Right cardiac atrium (tissue), 5 donors: ENCODE results near the gene RMND5B. TPM values are rescaled to one million over a fixed set of nuclear protein-coding genes. Genes with fewer than 3 reads are reported as not detected.

Source experiments
- ATAC-seq, 2 donors: fragments of 200-7000 bp; cut with Tn5 transposase; one replicate each; pipeline versions ENCODE4 v1.8.0 to v1.9.1; 2020; ENCODE audit warnings: moderate library complexity in 2 of 2, mild to moderate bottlenecking in 1 of 2
- DNase-seq, 3 donors: peaks; one replicate each; pipeline ENCODE4 v3.0.0-alpha.2; 2020
- H3K27ac ChIP-seq: one replicate; pipeline ENCODE4 v1.5.1; 2013; ENCODE audit warnings: mild to moderate bottlenecking, low read length, control low read depth, moderate library complexity
- H3K27me3 ChIP-seq: one replicate; pipeline ENCODE4 v1.6.1; 2013; ENCODE audit not compliant: control insufficient read depth, insufficient read depth
- H3K4me1 ChIP-seq: one replicate; pipeline ENCODE4 v1.6.1; 2013; ENCODE audit warnings: low read length; ENCODE audit not compliant: control insufficient read depth, insufficient read depth
- H3K4me3 ChIP-seq: one replicate; pipeline ENCODE4 v1.5.1; 2013; ENCODE audit warnings: low read length, control low read depth
- H3K9me3 ChIP-seq: one replicate; pipeline ENCODE4 v1.6.1; 2013; ENCODE audit warnings: low read length; ENCODE audit not compliant: control insufficient read depth
- WGBS: extraction: QIAGEN DNeasy Blood & Tissue Kit; methylation state at CpG from one replicate; pipeline ENCODE4 v1.1.7; 2013; 5-methylcytosine and 5-hydroxymethylcytosine counted together
- intact Hi-C, 4 donors: fragments of 100-400 bp; cut with DNase I; formaldehyde crosslinking; loops; one replicate each; pipeline versions ENCODE4 v1.11.0 to v1.14.0; 2022 to 2023
- polyA plus RNA-seq: library from polyadenylated mRNA; stranded (reverse); fragments of 200-250 nt; gene quantifications from one replicate; pipeline ENCODE4 v1.2.3, GENCODE V29; 2013
- total RNA-seq, 4 donors: library from RNA; stranded (reverse); fragmentation: NEBNext Ultra II Directional; extraction: Animal tissue kit (Norgen Biotek cat#: 25700); gene quantifications; one replicate each; pipeline ENCODE4 v1.2.1, GENCODE V29; 2021
- donor health status: healthy with polysubstance abuse.
- donor health status: DM: no; HTN: yes; CAD: no.
- donor health status: DM: no; HTN: no; CAD: no.
- donor health status: DM: no; HTN: yes; CAD: no; lungs with severe emphysema.
- donor health status: DM: yes; HTN: yes; CAD: no.

Gene RMND5B
- total and polyA plus RNA-seq, 5 donors: 32.2 to 41.7 (median 33.6) TPM

DNA sequence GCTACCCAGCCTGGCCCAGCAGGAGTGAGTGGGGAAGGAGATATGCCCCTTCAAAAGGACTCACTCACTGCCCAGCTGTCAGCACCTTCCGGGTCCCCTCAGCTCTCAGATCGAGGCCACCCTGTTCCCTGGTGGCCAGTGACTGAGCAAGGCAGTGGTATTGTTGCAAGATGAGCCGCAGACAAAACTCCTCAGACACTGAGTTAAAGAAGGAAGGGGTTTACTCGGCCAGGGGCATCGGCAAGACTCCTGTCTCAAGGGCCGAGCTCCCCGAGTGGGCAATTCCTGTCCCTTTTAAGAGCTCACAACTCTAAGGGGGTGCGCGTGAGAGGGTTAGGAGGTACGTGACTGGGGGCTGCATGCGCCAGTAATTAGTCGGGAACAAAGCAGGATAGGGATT lies 27.2 kb upstream of the RMND5B start:
- no peaks in the 10 kb centered on the region for H3K27me3 ChIP-seq
- no peak overlapping the region for H3K27ac ChIP-seq
- no peaks in the 10 kb centered on the region for H3K4me1 ChIP-seq
- intact Hi-C loops: no loop called here
- no peak for ATAC-seq
- DNase-seq: no peak
- H3K4me3 ChIP-seq: no peak overlapping the region
- no peaks in the 10 kb centered on the region for H3K9me3 ChIP-seq
- 78% methylated on average over 12 of the region's 12 CpGs for WGBS

GRCh38 chr5:178104492-178104891 lies 26.3 kb upstream of the RMND5B start:
- intact Hi-C loops: no loop called here
- no peaks in the 10 kb centered on the region for H3K27me3 ChIP-seq
- WGBS: 51% methylated on average over 5 of the region's 5 CpGs

GRCh38 chr5:178106086-178106485 lies 24.7 kb upstream of the RMND5B start:
- no peak for DNase-seq
- no peaks in the 10 kb centered on the region for H3K4me1 ChIP-seq
- H3K9me3 ChIP-seq: no peaks in the 10 kb centered on the region
- H3K27ac ChIP-seq: no peak overlapping the region
- intact Hi-C loops: no loop called here
- H3K27me3 ChIP-seq: no peaks in the 10 kb centered on the region
- no peak for ATAC-seq
- H3K4me3 ChIP-seq: no peak overlapping the region
- 69% methylated on average over 4 of the region's 4 CpGs for WGBS

More at GRCh38 chr5:178104492-178104891, 26.3 kb upstream of the RMND5B start:
- Histone ChIP-seq H3K4me1 (no peaks in the 10 kb centered on the region), H3K9me3 (no peaks in the 10 kb centered on the region), H3K27ac (no peak overlapping the region), H3K4me3 (no peak overlapping the region)
- ATAC-seq: no peak
- no peak for DNase-seq

DNA sequence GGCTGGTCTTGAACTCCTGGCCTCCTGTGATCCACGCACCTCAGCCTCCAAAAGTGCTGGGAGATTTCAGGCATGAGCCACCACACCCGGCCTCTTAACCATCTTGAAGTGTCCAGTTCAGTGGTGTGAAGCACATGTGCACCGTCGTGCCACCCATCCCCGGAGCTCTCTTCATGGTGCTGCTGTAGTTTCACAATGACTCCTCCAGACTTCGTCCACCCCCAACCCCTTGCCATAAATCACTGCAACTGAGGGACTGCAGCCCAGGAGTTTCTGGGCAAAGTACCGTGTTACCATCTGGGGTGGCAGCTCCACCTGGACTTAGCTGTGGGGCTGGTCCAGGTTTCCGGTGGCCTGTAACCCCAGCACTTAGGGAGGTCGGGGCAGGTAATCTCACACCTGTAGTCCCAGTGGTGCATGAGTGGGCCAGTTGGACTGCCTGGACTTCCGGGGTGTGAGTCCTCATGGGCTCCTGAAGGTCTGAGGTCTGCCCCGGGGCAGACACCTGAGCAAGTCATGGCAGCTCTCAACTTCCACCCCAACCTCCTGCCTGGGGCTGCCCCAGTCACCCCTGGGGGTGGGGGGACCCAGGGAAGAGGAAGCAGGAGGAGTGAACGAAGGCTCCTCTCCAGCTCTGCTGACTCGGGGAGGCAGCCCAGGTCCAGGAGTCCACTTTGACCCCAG lies 24.1 kb upstream of the RMND5B start:
- Histone ChIP-seq H3K4me1 (no peaks in the 10 kb centered on the region), H3K27ac (no peak overlapping the region), H3K27me3 (no peaks in the 10 kb centered on the region), H3K4me3 (no peak overlapping the region), H3K9me3 (no peaks in the 10 kb centered on the region)
- DNase-seq (peak in 1 of 3 donors; percentile 13), ATAC-seq (no peak)
- WGBS: 83% methylated on average over 13 of the region's 13 CpGs
- intact Hi-C loops: no loop called here

GRCh38 chr5:178107756-178108310 lies 23.0 kb upstream of the RMND5B start:
- H3K4me3 ChIP-seq: no peak overlapping the region
- peak in 2 of 3 donors; percentile 5 to 16 for DNase-seq
- no peaks in the 10 kb centered on the region for H3K4me1 ChIP-seq
- WGBS: 48% methylated on average over 5 of the region's 5 CpGs
- no peak for ATAC-seq
- H3K27ac ChIP-seq: no peak overlapping the region
- H3K27me3 ChIP-seq: no peaks in the 10 kb centered on the region
- intact Hi-C loops: no loop called here
- H3K9me3 ChIP-seq: no peaks in the 10 kb centered on the region

GRCh38 chr5:178108446-178108845 lies 22.4 kb upstream of the RMND5B start:
- no peak overlapping the region for H3K4me3 ChIP-seq
- no peaks in the 10 kb centered on the region for H3K9me3 ChIP-seq
- H3K27me3 ChIP-seq: no peaks in the 10 kb centered on the region
- H3K27ac ChIP-seq: no peak overlapping the region
- ATAC-seq (no peak), DNase-seq (peak in 1 of 3 donors; percentile 21)
- WGBS: 89% methylated on average over 7 of the region's 7 CpGs
- H3K4me1 ChIP-seq: no peaks in the 10 kb centered on the region
- intact Hi-C loops: no loop called here

- DNase-seq (peak in 2 of 3 donors; percentile 43 to 68), ATAC-seq (peak in 1 of 2 donors; percentile 25)
- Histone ChIP-seq H3K27ac (no peak overlapping the region), H3K4me3 (no peak overlapping the region), H3K4me1 (no peaks in the 10 kb centered on the region), H3K9me3 (no peaks in the 10 kb centered on the region), H3K27me3 (no peaks in the 10 kb centered on the region)
- intact Hi-C loops: no loop called here
Observed at GRCh38 chr5:178108966-178109365, 21.8 kb upstream of the RMND5B start.

DNA sequence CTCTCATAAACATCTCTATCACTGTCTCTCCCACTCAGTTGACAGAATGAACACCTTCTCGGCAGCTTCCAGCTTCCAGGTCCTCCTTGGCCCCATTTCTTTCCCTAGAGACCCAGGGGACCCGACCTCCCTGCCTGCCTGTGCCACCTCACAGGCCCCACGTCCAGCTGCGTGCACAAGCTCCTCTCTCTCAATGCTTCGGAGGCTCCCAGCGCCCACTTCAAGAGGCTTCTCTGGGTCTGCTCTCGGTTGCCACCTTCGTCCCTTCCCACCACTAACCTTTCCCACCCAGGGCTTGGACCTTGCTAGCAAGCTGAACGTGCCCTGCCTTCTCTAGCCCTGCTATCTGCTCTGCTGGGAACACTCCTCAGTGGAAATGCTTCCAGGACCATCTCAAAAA lies 20.3 kb upstream of the RMND5B start:
- Histone ChIP-seq H3K27me3 (no peaks in the 10 kb centered on the region), H3K27ac (no peak overlapping the region), H3K4me3 (no peak overlapping the region), H3K4me1 (no peaks in the 10 kb centered on the region), H3K9me3 (no peaks in the 10 kb centered on the region)
- WGBS: 86% methylated on average over 9 of the region's 9 CpGs
- intact Hi-C loops: no loop called here
- no peak for ATAC-seq
- DNase-seq: no peak

DNA sequence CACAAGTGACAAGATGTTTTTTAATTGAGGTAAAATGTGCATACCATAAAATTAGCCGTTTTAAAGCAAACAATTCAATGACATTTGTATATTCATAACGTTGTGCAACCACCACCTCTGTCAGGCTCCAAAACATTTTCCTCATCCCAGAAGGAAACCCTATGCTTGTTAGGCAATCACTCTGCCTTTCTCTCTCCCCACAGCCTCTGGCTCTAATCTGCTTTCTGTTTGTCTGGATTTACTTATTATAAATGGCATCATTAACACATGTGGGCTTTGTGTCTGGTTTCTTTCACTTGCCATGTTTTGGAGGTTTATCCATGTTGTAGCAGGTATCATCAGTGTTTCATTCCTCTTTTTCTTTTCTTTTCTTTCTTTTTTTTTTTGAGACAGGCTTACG lies 18.9 kb upstream of the RMND5B start:
- DNase-seq: no peak
- ATAC-seq: no peak
- intact Hi-C loops: no loop called here
- Histone ChIP-seq H3K9me3 (no peaks in the 10 kb centered on the region), H3K4me1 (no peaks in the 10 kb centered on the region), H3K4me3 (no peak overlapping the region), H3K27ac (no peak overlapping the region), H3K27me3 (no peaks in the 10 kb centered on the region)
- 64% methylated on average over 3 of the region's 3 CpGs for WGBS

DNA sequence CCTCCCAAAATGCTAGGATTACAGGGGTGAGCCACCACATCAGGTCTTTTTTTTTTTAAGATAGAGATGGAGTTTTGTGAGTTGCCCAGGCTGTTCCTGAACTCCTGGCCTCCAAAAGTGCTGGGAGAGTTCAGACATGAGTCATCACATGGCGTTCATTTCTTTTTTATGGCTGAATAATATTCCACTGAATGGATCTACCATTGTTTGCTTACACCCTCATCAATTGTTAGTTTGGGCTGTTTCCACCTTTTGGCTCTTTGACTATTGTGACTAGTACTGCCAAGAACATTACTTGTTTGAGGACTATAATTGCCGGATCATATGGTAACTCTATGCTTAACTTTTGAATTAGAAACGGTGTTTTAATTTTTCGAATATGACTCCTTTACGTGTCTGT lies 18.3 kb upstream of the RMND5B start:
- DNase-seq (no peak), ATAC-seq (no peak)
- intact Hi-C loops: no loop called here
- no peak overlapping the region for H3K27ac ChIP-seq
- no peak overlapping the region for H3K4me3 ChIP-seq
- H3K9me3 ChIP-seq: no peaks in the 10 kb centered on the region
- 82% methylated on average over 5 of the region's 5 CpGs for WGBS
- no peaks in the 10 kb centered on the region for H3K4me1 ChIP-seq
- H3K27me3 ChIP-seq: no peaks in the 10 kb centered on the region

- ATAC-seq (peak; percentile 47 to 65), DNase-seq (peak in 1 of 3 donors; percentile 76)
Observed at GRCh38 chr5:178113141-178113787, 17.6 kb upstream of the RMND5B start, which contains the start of gene N4BP3. N4BP3 (plus strand) TSS chr5:178113532; CDS start chr5:178119584, 6,052 bp downstream.

More at GRCh38 chr5:178113141-178113787, 17.6 kb upstream of the RMND5B start, which contains the start of gene N4BP3:
- intact Hi-C loops: no loop called here
- H3K4me1 ChIP-seq: no peaks in the 10 kb centered on the region
- H3K4me3 ChIP-seq: peak within 1 kb of the TSS; percentile 59
- WGBS: 1% methylated on average over 96 of the region's 96 CpGs
- no peaks in the 10 kb centered on the region for H3K27me3 ChIP-seq
- no peak within 1 kb of the TSS for H3K27ac ChIP-seq
- no peaks in the 10 kb centered on the region for H3K9me3 ChIP-seq
